ENCODE results near the gene MYG1.
"Not testable (repeated sequence)": the region's sequence is repeated elsewhere in the genome, so short reads cannot be mapped to it uniquely, and the experiment has no call there.

Gene MYG1

GRCh38 chr12:53290661-53291060, 8.8 kb upstream of the MYG1 start:
- no peaks in the 10 kb centered on the region for H3K27me3 ChIP-seq
- no peak for DNase-seq
- H3K4me3 ChIP-seq (ENCODE audit: low read depth, low read length) = no peak overlapping the region
- peaks cover 72% of the 10 kb centered on the region for H3K36me3 ChIP-seq
- TF ChIP-seq, protein P1, sequence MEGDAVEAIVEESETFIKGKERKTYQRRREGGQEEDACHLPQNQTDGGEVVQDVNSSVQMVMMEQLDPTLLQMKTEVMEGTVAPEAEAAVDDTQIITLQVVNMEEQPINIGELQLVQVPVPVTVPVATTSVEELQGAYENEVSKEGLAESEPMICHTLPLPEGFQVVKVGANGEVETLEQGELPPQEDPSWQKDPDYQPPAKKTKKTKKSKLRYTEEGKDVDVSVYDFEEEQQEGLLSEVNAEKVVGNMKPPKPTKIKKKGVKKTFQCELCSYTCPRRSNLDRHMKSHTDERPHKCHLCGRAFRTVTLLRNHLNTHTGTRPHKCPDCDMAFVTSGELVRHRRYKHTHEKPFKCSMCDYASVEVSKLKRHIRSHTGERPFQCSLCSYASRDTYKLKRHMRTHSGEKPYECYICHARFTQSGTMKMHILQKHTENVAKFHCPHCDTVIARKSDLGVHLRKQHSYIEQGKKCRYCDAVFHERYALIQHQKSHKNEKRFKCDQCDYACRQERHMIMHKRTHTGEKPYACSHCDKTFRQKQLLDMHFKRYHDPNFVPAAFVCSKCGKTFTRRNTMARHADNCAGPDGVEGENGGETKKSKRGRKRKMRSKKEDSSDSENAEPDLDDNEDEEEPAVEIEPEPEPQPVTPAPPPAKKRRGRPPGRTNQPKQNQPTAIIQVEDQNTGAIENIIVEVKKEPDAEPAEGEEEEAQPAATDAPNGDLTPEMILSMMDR (IDR thresholded peaks at IDR 0.05; ENCODE audit: low read depth, low read length) = no peak
- no peaks in the 10 kb centered on the region for H3K4me1 ChIP-seq
- no peaks in the 10 kb centered on the region for H3K9me3 ChIP-seq

GRCh38 chr12:53292426-53292825, 7.1 kb upstream of the MYG1 start:
- no peaks in the 10 kb centered on the region for H3K9me3 ChIP-seq
- H3K27me3 ChIP-seq = no peaks in the 10 kb centered on the region
- peaks cover 64% of the 10 kb centered on the region for H3K36me3 ChIP-seq
- no peaks in the 10 kb centered on the region for H3K4me1 ChIP-seq
- DNase-seq = no peak
- TF ChIP-seq, protein P1 (IDR thresholded peaks at IDR 0.05; ENCODE audit: low read depth, low read length) = no peak
- H3K4me3 ChIP-seq (ENCODE audit: low read depth, low read length) = no peak overlapping the region

GRCh38 chr12:53295070-53295890, 4.2 kb upstream of the MYG1 start, which contains the start of gene PFDN5:
PFDN5 (plus strand) TSS chr12:53295542; CDS start chr12:53295568, 26 bp downstream.
- Histone ChIP-seq H3K36me3 (peaks cover 43% of the 10 kb centered on the region), H3K9me3 (no peaks in the 10 kb centered on the region), H3K4me3 (ENCODE audit: low read depth, low read length) (peak within 1 kb of the TSS; percentile 100), H3K4me1 (peaks cover 3% of the 10 kb centered on the region), H3K27me3 (no peaks in the 10 kb centered on the region)
- TF ChIP-seq, protein P1 (IDR thresholded peaks at IDR 0.05; ENCODE audit: low read depth, low read length) = no peak
- peak; percentile 91 for DNase-seq

DNA sequence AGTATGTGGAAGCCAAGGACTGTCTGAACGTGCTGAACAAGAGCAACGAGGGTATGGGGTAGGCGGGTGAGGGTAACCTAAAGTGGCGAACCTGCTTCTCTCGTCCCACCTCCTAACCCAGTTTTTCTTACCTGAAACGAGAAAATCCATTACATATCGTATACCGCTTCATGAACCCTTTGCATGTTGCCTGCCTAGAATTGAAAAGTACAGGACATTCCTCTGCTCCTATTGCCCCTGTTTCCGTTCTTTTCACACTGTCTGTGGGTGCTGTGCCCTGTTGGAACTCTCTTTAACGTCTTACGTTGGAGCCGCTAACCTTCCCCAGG, 3.6 kb upstream of the MYG1 start:
- Histone ChIP-seq H3K4me1 (peaks cover 3% of the 10 kb centered on the region), H3K4me3 (ENCODE audit: low read depth, low read length) (peak overlapping the region; percentile 100), H3K36me3 (peaks cover 40% of the 10 kb centered on the region), H3K9me3 (no peaks in the 10 kb centered on the region), H3K27me3 (no peaks in the 10 kb centered on the region)
- TF ChIP-seq, protein P1 (IDR thresholded peaks at IDR 0.05; ENCODE audit: low read depth, low read length) = no peak
- DNase-seq = no peak

DNA sequence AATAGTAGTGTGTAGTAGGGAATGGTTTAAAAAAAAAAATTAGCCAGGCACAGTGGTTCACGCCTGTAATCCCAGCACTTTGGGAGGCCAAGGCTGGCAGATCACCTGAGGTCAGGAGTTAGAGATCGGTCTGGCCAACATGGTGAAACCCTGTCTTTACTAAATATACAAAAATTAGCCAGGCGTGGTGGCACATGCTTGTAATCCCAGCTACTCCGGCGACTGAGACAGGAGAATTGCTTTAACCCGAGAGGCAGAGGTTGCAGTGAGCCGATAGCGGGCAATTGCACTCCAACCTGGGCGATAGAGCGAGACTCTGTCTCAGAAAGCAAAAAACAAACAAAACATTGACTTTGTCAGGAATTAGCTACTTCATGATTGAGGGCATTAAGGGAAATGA, 2.4 kb upstream of the MYG1 start:
- H3K4me1 ChIP-seq; DNase-seq; H3K9me3 ChIP-seq; H3K4me3 ChIP-seq (ENCODE audit: low read depth, low read length); H3K27me3 ChIP-seq: not testable (repeated sequence)
- peaks cover 42% of the 10 kb centered on the region for H3K36me3 ChIP-seq

DNA sequence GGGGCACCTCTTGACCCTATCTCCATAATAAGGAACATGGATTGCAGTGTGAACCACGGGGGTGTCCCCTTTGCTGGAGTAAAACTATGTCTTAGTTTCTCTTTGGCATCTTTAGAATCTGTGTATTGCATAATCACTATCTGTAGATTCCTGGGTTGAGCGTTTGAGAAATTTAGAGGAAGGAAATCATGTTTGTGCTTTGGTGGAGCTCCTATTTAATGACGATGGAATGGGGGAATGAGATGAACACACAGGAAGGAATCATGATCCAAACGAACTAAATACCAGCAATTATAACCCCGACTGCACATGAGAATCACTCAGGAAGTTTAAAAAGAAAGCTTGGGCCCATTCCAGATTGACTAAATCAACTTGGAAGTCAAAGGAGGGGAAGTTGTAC, 1.3 kb upstream of the MYG1 start:
- Histone ChIP-seq H3K27me3 (no peaks in the 10 kb centered on the region), H3K9me3 (no peaks in the 10 kb centered on the region), H3K4me1 (peaks cover 3% of the 10 kb centered on the region), H3K4me3 (ENCODE audit: low read depth, low read length) (no peak overlapping the region), H3K36me3 (peaks cover 40% of the 10 kb centered on the region)
- DNase-seq = no peak
- TF ChIP-seq, protein P1 (IDR thresholded peaks at IDR 0.05; ENCODE audit: low read depth, low read length) = no peak

All from BE2C (cell line).